Measurements from ENCODE around the gene CDIPT.

The CDIPT gene

DNA sequence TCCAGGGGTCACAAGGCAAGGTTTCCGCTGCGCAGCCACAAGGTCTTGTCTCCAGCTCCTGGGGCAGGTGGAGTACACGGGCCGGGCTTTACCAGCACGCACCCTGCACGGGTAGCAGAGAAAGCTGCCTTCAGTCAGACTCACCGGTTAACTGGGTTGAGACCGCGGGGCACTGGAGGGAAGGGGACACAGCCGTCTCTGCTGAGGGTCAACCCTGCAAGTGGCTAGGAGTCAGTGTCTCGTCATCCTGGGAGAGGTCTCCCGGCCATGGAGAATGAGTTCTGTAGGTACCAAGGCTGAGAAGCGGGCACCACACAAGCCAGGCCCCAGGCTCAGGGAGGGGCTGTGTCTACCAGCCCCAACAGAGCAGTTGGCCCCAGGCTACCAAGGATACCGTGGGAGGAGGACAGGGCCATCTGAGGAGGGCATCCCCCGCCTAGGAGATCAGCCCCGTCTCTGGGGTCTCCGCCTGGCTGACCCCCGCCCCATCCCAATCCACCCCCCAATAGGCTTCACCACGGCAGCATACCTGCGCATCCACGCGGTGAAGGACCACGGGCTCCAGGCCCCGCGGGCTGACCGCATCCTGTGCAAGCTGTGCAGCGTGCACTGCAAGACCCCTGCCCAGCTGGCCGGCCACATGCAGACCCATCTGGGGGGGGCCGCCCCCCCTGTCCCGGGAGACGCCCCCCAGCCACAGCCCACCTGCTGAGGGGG, 53.8 kb downstream of the CDIPT start:
- no peak for DNase-seq
